AG08395 (cell line): ENCODE data around the gene PINLYP.
"Not testable (repeated sequence)": the region's sequence is repeated elsewhere in the genome, so short reads cannot be mapped to it uniquely, and the experiment has no call there.

ENCODE experiments used
- DNase-seq: peaks from one replicate; pipeline ENCODE4 v3.0.0; 2012; ENCODE audit warnings: mixed read lengths, low spot score

Gene PINLYP

GRCh38 chr19:43575156-43575950 is at the start of gene PINLYP, which contains the start of gene XRCC1:
PINLYP (plus strand) TSS chr19:43575801; CDS start chr19:43577192, 1,391 bp downstream.
XRCC1 (minus strand) TSS chr19:43575527; CDS start chr19:43575458, 69 bp downstream.
- DNase-seq, result peak; percentile 99

- DNase-seq, result peak; percentile 25
These were observed 49.5 kb upstream of the PINLYP start for GRCh38 chr19:43525836-43526771.

GRCh38 chr19:43526884-43527859 is 48.4 kb upstream of the PINLYP start, which contains the start of gene ETHE1:
ETHE1 (minus strand) TSS chr19:43527201; CDS start chr19:43527177, 24 bp downstream.
- peak; percentile 81 for DNase-seq

- DNase-seq, result no peak
These were observed 47.6 kb upstream of the PINLYP start for GRCh38 chr19:43527860-43528622.

- no peak for DNase-seq
These were observed 43.0 kb upstream of the PINLYP start for GRCh38 chr19:43532571-43532961.

- peak; percentile 86 for DNase-seq
These were observed 42.5 kb upstream of the PINLYP start, which contains the start of gene ZNF575 for GRCh38 chr19:43532962-43533545. ZNF575 (plus strand) TSS chr19:43533188; CDS start chr19:43534423, 1,235 bp downstream.

GRCh38 chr19:43533546-43534304 is 41.9 kb upstream of the PINLYP start:
- peak; percentile 98 for DNase-seq

- no peak for DNase-seq
These were observed 41.2 kb upstream of the PINLYP start for GRCh38 chr19:43534305-43534815.

GRCh38 chr19:43534816-43535761 is 40.5 kb upstream of the PINLYP start:
- peak; percentile 61 for DNase-seq

- no peak for DNase-seq
These were observed 36.7 kb upstream of the PINLYP start for GRCh38 chr19:43538922-43539321.

GRCh38 chr19:43540381-43540780 is 35.2 kb upstream of the PINLYP start:
- no peak for DNase-seq

- DNase-seq, result no peak
These were observed 33.5 kb upstream of the PINLYP start for GRCh38 chr19:43541920-43542650.

- no peak for DNase-seq
These were observed 31.5 kb upstream of the PINLYP start for GRCh38 chr19:43544077-43544476.

GRCh38 chr19:43545276-43545675 is 30.3 kb upstream of the PINLYP start:
- DNase-seq, result no peak

- DNase-seq, result no peak
These were observed 29.6 kb upstream of the PINLYP start for GRCh38 chr19:43545981-43546380.

GRCh38 chr19:43546581-43546980 is 29.0 kb upstream of the PINLYP start:
- DNase-seq, result no peak

GRCh38 chr19:43547926-43548325 is 27.7 kb upstream of the PINLYP start:
- DNase-seq, result not testable (repeated sequence)
